Measurements from ENCODE around the gene OR2F2. TPM values are rescaled to one million over a fixed set of nuclear protein-coding genes. Genes with fewer than 3 reads are reported as not detected.

The OR2F2 gene
- total and polyA plus RNA-seq, 2 experiments from 2014 or later: not detected

GRCh38 chr7:143936087-143937009, 1.3 kb downstream of the OR2F2 start:
- TF ChIP-seq EZH2 (IDR thresholded peaks at IDR 0.05; ENCODE audit: insufficient read depth, poor library complexity, severe bottlenecking) (no peak), EZH2phosphoT487 (IDR thresholded peaks at IDR 0.05; ENCODE audit: insufficient read depth, low read depth) (no peak)
- H3K9ac ChIP-seq: peak overlapping the region; percentile 50

GRCh38 chr7:143938379-143939243, 3.6 kb downstream of the OR2F2 start:
- DNase-seq: no peak
- Histone ChIP-seq H3K27ac (no peak overlapping the region), H3F3A (ENCODE audit: insufficient read depth) (peaks cover 16% of the 10 kb centered on the region), H3K4me3 (no peak overlapping the region), H3K9ac (no peak overlapping the region), H3K4me1 (ENCODE audit: insufficient read depth) (peaks cover 34% of the 10 kb centered on the region), H3K27me3 (replicated peaks; ENCODE audit: insufficient read depth) (no peaks in the 10 kb centered on the region), H3K79me2 (ENCODE audit: insufficient read depth) (no peaks in the 10 kb centered on the region), H4K20me1 (ENCODE audit: insufficient read depth) (no peaks in the 10 kb centered on the region), H3K36me3 (ENCODE audit: low read depth) (no peaks in the 10 kb centered on the region), H3K4me2 (ENCODE audit: unreplicated experiment) (no peak overlapping the region), H2AFZ (no peak overlapping the region), H3K9me2 (ENCODE audit: insufficient read depth) (no peaks in the 10 kb centered on the region), H3K9me3 (ENCODE audit: low read depth) (no peaks in the 10 kb centered on the region)
- no peak for TF ChIP-seq EZH2 (IDR thresholded peaks at IDR 0.05; ENCODE audit: insufficient read depth, poor library complexity, severe bottlenecking)
- TF ChIP-seq EZH2phosphoT487 (IDR thresholded peaks at IDR 0.05; ENCODE audit: insufficient read depth, low read depth): no peak
- in situ Hi-C loops (cut with MboI): no loop called here
- WGBS, 2 experiments (ENCODE audit: low coverage in 1 of 2, low lambda C conversion rate in 2 of 2, missing lambda C conversion rate in 2 of 2): 44 to 49% methylated on average over 5 of the region's 5 CpGs

More at GRCh38 chr7:143936087-143937009, 1.3 kb downstream of the OR2F2 start:
- Histone ChIP-seq H3K36me3 (ENCODE audit: low read depth) (no peaks in the 10 kb centered on the region), H2AFZ (peak overlapping the region; percentile 14; the same call in 1 of the 2 replicates), H3K27ac (peak overlapping the region; percentile 93), H3K4me1 (ENCODE audit: insufficient read depth) (peaks cover 49% of the 10 kb centered on the region), H3K4me3 (peak overlapping the region; percentile 20), H4K20me1 (ENCODE audit: insufficient read depth) (no peaks in the 10 kb centered on the region), H3K27me3 (replicated peaks; ENCODE audit: insufficient read depth) (no peaks in the 10 kb centered on the region), H3F3A (ENCODE audit: insufficient read depth) (peaks cover 22% of the 10 kb centered on the region), H3K9me3 (ENCODE audit: low read depth) (no peaks in the 10 kb centered on the region), H3K79me2 (ENCODE audit: insufficient read depth) (no peaks in the 10 kb centered on the region), H3K9me2 (ENCODE audit: insufficient read depth) (no peaks in the 10 kb centered on the region), H3K4me2 (ENCODE audit: unreplicated experiment) (peak overlapping the region; percentile 40)
- peak; percentile 92 for DNase-seq
- in situ Hi-C loops (cut with MboI): no loop called here
- 25 to 35% methylated on average over 4 of the region's 4 CpGs for WGBS, 2 experiments (ENCODE audit: low coverage in 1 of 2, low lambda C conversion rate in 2 of 2, missing lambda C conversion rate in 2 of 2)

- TF ChIP-seq EZH2 (IDR thresholded peaks at IDR 0.05; ENCODE audit: insufficient read depth, poor library complexity, severe bottlenecking) (no peak), EZH2phosphoT487 (IDR thresholded peaks at IDR 0.05; ENCODE audit: insufficient read depth, low read depth) (no peak)
- no peak overlapping the region for H3K27ac ChIP-seq
- H3K79me2 ChIP-seq (ENCODE audit: insufficient read depth): no peaks in the 10 kb centered on the region
- H3K4me3 ChIP-seq: no peak overlapping the region
- H2AFZ ChIP-seq: no peak overlapping the region
- H3F3A ChIP-seq (ENCODE audit: insufficient read depth): 0 out of 2 replicates have a peak, but pooled peaks cover 6% of the 10 kb centered on the region
- 86 to 87% methylated on average over 4 of the region's 4 CpGs for WGBS, 2 experiments (ENCODE audit: low coverage in 1 of 2, low lambda C conversion rate in 2 of 2, missing lambda C conversion rate in 2 of 2)
- in situ Hi-C loops (cut with MboI): no loop called here
- no peaks in the 10 kb centered on the region for H3K9me2 ChIP-seq (ENCODE audit: insufficient read depth)
- no peaks in the 10 kb centered on the region for H3K9me3 ChIP-seq (ENCODE audit: low read depth)
- H3K27me3 ChIP-seq (replicated peaks; ENCODE audit: insufficient read depth): no peaks in the 10 kb centered on the region
- H3K36me3 ChIP-seq (ENCODE audit: low read depth): no peaks in the 10 kb centered on the region
- no peak for DNase-seq
- no peak overlapping the region for H3K4me2 ChIP-seq (ENCODE audit: unreplicated experiment)
- H4K20me1 ChIP-seq (ENCODE audit: insufficient read depth): no peaks in the 10 kb centered on the region
- H3K4me1 ChIP-seq (ENCODE audit: insufficient read depth): no peaks in the 10 kb centered on the region
- H3K9ac ChIP-seq: no peak overlapping the region
These were observed 10.4 kb downstream of the OR2F2 start for GRCh38 chr7:143945423-143945822.

GRCh38 chr7:143947111-143947510, 12.1 kb downstream of the OR2F2 start:
- Histone ChIP-seq H3K9me2 (ENCODE audit: insufficient read depth) (no peaks in the 10 kb centered on the region), H3K27me3 (replicated peaks; ENCODE audit: insufficient read depth) (no peaks in the 10 kb centered on the region), H3K9me3 (ENCODE audit: low read depth) (no peaks in the 10 kb centered on the region), H3K9ac (no peak overlapping the region), H3K79me2 (ENCODE audit: insufficient read depth) (no peaks in the 10 kb centered on the region), H4K20me1 (ENCODE audit: insufficient read depth) (no peaks in the 10 kb centered on the region), H3K4me2 (ENCODE audit: unreplicated experiment) (no peak overlapping the region), H3F3A (ENCODE audit: insufficient read depth) (0 out of 2 replicates have a peak, but pooled peaks cover 6% of the 10 kb centered on the region), H3K36me3 (ENCODE audit: low read depth) (no peaks in the 10 kb centered on the region), H3K4me1 (ENCODE audit: insufficient read depth) (no peaks in the 10 kb centered on the region), H3K4me3 (no peak overlapping the region), H2AFZ (no peak overlapping the region), H3K27ac (no peak overlapping the region)
- peak; percentile 5 for DNase-seq
- WGBS, 2 experiments (ENCODE audit: low coverage in 1 of 2, low lambda C conversion rate in 2 of 2, missing lambda C conversion rate in 2 of 2): 55 to 57% methylated on average over 2 of the region's 2 CpGs
- in situ Hi-C loops (cut with MboI): no loop called here
- no peak for TF ChIP-seq EZH2 (IDR thresholded peaks at IDR 0.05; ENCODE audit: insufficient read depth, poor library complexity, severe bottlenecking)
- no peak for TF ChIP-seq EZH2phosphoT487 (IDR thresholded peaks at IDR 0.05; ENCODE audit: insufficient read depth, low read depth)
